Activated CD4-positive, CD25-positive, alpha-beta regulatory T cell treated with anti-CD3 and anti-CD28 coated beads, Interleukin-2, amount 50 U/mL, for 16 hours (primary cell): ENCODE results near the gene IRAK4.

Experiments used
- DNase-seq: peaks from one replicate; pipeline ENCODE4 v3.0.0-alpha.2; 2020; ENCODE audit warnings: low read depth, low spot score

The IRAK4 gene

DNA sequence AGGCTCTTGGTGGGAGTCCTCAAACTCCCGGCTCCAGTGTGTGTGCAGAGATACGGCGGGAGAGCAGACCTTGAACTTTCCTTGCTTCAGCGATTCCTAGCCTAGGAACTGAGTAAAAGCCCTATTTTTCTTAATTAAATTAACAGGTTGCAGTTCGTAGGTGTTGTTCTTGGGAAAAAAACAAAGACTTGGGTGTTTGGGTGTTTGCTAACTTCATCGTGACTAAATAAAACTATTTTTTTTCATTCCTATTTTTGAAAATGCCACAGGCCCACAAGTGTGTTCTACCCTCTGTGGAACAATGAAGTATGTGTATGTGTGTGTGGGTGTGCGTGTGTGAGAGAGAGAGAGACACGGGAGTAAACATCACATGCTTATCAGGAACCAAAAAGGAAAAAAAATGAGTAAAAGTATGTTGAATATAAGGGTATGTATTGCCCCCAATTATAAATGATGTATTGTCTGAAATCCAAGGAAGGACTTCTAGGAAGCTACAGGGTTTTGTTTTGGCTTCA is 77.8 kb downstream of the IRAK4 start:
- no peak for DNase-seq
